Osteocyte (in vitro differentiated cells): ENCODE measurements around the gene DNAJC6. TPM values are rescaled to one million over a fixed set of nuclear protein-coding genes. Genes with fewer than 3 reads are reported as not detected.

Source experiments
- DNase-seq: peaks from one replicate; pipeline ENCODE4 v3.0.0; 2021; ENCODE audit warnings: mixed read lengths; ENCODE audit not compliant: unreplicated experiment; ENCODE audit errors: extremely low spot score
- H3K27ac Mint-ChIP-seq: one replicate; pipeline ENCODE4 v1.8.0; 2021; ENCODE audit warnings: mild to moderate bottlenecking, mixed read lengths; ENCODE audit not compliant: unreplicated experiment
- H3K27me3 Mint-ChIP-seq: one replicate; pipeline ENCODE4 v1.8.0; 2021; ENCODE audit warnings: mixed read lengths; ENCODE audit not compliant: unreplicated experiment
- H3K36me3 Mint-ChIP-seq: one replicate; pipeline ENCODE4 v1.8.0; 2021; ENCODE audit warnings: mixed read lengths; ENCODE audit not compliant: unreplicated experiment
- H3K4me1 Mint-ChIP-seq: one replicate; pipeline ENCODE4 v1.8.0; 2021; ENCODE audit warnings: mixed read lengths; ENCODE audit not compliant: unreplicated experiment
- H3K4me3 Mint-ChIP-seq: one replicate; pipeline ENCODE4 v1.8.0; 2021; ENCODE audit warnings: mild to moderate bottlenecking, moderate library complexity, mixed read lengths; ENCODE audit not compliant: unreplicated experiment
- H3K9me3 Mint-ChIP-seq: one replicate; pipeline ENCODE4 v1.8.0; 2021; ENCODE audit warnings: mixed read lengths; ENCODE audit not compliant: unreplicated experiment
- CTCF ChIP-seq: fragments of 200-600 bp; sonication (generic); IDR thresholded peaks from 2 replicates; pipeline ENCODE4 v1.5.0; 2021; ENCODE audit warnings: antibody characterized with exemption, mild to moderate bottlenecking, moderate library complexity
- total RNA-seq: library from RNA; stranded (reverse); gene quantifications from 2 replicates; pipeline ENCODE4 v1.2.1, GENCODE V29; 2021

Gene DNAJC6
- total RNA-seq, 1 donor from 2014 or later = 50.8 TPM

DNA sequence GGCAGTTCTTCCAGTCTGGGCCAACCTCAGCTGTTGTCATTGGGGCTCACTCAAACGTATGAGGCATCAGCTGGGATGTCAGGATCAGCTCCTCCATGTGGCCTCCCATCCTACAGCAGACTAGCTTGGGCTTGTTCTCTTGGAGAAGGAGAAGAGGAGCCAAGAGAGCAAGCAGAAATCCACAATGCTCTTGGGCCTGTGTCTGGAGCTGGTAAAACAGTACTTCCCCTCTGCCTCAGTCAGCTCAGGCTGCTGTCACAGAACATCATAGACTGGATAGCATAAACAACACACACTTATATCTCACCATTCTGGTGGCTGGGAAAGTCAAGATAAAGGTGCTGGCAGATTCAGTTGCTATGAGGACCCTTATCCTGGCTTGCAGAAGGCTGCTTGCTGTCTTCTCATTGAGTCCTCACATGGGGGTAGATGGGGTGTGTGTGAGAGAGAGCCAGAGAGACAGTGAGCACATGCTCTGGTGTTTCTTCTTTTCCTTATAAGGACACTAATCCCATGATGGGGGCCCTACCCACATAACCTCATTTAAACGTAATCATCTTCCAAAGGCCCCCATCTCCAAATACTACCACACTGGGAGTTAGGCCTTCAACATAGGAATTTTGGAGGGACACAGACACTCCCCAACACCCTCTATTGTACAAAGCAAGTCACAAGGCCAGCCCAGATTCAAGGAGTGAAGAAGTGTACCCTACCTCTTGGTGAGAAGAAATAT, 16.3 kb upstream of the DNAJC6 start:
- Mint-ChIP-seq H3K27ac (no peak overlapping the region), H3K4me1 (peaks cover 10% of the 10 kb centered on the region), H3K36me3 (peaks cover 8% of the 10 kb centered on the region), H3K27me3 (no peaks in the 10 kb centered on the region), H3K4me3 (no peak overlapping the region), H3K9me3 (no peaks in the 10 kb centered on the region)
- DNase-seq = no peak
- TF ChIP-seq CTCF = no peak

GRCh38 chr1:65297706-65298105, 11.6 kb upstream of the DNAJC6 start:
- no peak for TF ChIP-seq CTCF
- H3K4me1 Mint-ChIP-seq = peaks cover 10% of the 10 kb centered on the region
- H3K27me3 Mint-ChIP-seq = no peaks in the 10 kb centered on the region
- no peaks in the 10 kb centered on the region for H3K9me3 Mint-ChIP-seq
- H3K36me3 Mint-ChIP-seq = peaks cover 16% of the 10 kb centered on the region
- no peak overlapping the region for H3K4me3 Mint-ChIP-seq
- no peak for DNase-seq
- peak overlapping the region; percentile 11 for H3K27ac Mint-ChIP-seq

DNA sequence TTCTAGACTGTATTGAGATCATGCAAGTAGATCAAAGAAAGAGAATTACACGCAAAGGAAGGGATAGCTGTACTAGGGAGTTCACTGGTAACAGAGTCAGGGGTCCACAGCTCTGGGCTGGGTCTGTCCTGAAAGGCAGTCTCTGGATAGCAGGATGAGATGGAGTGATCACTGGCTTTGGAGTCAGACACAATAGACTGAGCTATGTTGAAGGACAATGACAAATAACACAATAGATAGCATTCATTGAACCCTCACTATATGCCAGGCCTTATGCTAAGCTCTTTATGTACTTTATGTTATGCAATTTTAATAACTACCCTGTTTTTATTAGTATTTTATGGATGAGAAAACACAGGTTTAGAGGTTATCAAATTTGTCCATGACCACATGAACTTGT, 10.0 kb upstream of the DNAJC6 start:
- Mint-ChIP-seq H3K9me3 (no peaks in the 10 kb centered on the region), H3K27me3 (no peaks in the 10 kb centered on the region)
- no peak for TF ChIP-seq CTCF

DNA sequence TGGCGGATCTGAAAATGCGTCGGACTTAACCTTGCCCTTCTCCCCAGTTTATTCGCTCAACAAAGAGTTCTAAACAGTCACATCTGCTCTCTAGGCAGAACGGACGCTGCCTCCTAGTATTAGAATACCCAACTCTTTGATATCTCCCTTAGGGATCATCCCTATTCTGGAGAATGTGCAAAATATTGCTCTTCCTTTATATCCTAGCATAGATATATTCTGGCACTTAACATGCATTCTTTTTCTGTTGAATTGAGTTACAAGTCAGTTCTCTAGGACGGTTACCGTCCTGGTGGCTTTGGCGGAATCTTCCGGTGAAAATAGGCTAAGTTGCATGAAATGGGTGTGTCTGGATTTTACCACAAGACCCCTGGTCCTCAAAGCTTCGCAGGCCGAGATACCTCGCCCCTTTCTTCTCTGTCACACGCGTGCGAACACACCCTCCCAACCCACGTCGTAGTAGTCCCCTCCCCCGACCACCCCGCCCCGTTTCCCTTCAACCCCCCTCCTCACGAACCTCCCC, 501 bp upstream of the DNAJC6 start:
- H3K4me3 Mint-ChIP-seq = peak overlapping the region; percentile 78
- H3K27ac Mint-ChIP-seq = peak overlapping the region; percentile 65
- no peak for TF ChIP-seq CTCF
- H3K4me1 Mint-ChIP-seq = peaks cover 31% of the 10 kb centered on the region
- peaks cover 8% of the 10 kb centered on the region for H3K36me3 Mint-ChIP-seq
- H3K9me3 Mint-ChIP-seq = no peaks in the 10 kb centered on the region
- no peaks in the 10 kb centered on the region for H3K27me3 Mint-ChIP-seq
- DNase-seq = no peak

More for the DNA sequence above, 10.0 kb upstream of the DNAJC6 start:
- H3K4me1 Mint-ChIP-seq = peaks cover 8% of the 10 kb centered on the region
- peaks cover 15% of the 10 kb centered on the region for H3K36me3 Mint-ChIP-seq
- H3K4me3 Mint-ChIP-seq = no peak overlapping the region
- no peak for DNase-seq
- no peak overlapping the region for H3K27ac Mint-ChIP-seq

DNA sequence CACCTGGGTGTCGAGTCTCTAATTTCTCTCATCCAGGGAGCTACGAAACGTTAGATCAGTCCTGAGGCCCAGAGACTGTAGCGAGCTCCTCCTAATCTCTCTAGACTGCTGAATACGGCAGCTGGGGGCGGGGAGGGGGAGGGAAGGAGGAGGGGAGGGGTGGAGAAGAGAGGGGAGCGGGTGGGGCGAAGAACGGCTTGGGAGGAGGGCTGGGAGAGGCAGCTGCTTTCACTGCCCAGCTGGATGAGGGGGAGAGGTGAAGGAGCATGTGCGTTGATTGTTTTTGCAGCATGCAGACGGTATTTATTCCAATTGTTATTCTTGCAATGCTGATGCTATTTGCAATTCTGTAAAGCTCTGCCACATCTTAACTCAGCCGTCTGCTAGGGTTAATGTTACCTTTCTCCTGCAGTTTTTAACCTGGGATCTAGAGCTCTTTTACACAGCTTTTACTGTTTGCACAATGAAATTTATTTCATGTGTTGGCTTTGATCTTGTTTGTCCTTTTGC, 790 bp downstream of the DNAJC6 start:
- no peak for DNase-seq
- peak overlapping the region; percentile 89 for H3K4me3 Mint-ChIP-seq
- H3K36me3 Mint-ChIP-seq = peaks cover 8% of the 10 kb centered on the region
- H3K4me1 Mint-ChIP-seq = peaks cover 31% of the 10 kb centered on the region
- peak overlapping the region; percentile 48 for H3K27ac Mint-ChIP-seq
- TF ChIP-seq CTCF = no peak
- H3K27me3 Mint-ChIP-seq = no peaks in the 10 kb centered on the region
- H3K9me3 Mint-ChIP-seq = no peaks in the 10 kb centered on the region
